Measurements from ENCODE around the gene GXYLT2. TPM values are rescaled to one million over a fixed set of nuclear protein-coding genes. Genes with fewer than 3 reads are reported as not detected.

Gene GXYLT2
- total RNA-seq, 4 donors from 2014 or later, result 1.5 to 12.5 (median 7.5) TPM

Small RNA genes lying within 50 kb of the gene (small RNA-seq; reads per million reads assigned to genes)
- gene RF00017, result 0 reads per million in 4 donors

Other genes starting within 250 kb of the GXYLT2 start
- 10 to 100 TPM in 3 of 4 donors, 1 to 10 TPM in 1; 4.9 to 21.3 (median 13.1) TPM for gene SHQ1, start 39.6 kb upstream of the GXYLT2 start, total RNA-seq
- gene PPP4R2, start 108.8 kb downstream of the GXYLT2 start, total RNA-seq, result 10 to 100 TPM; 14.5 to 55.6 (median 36.9) TPM
- gene EBLN2, start 173.6 kb downstream of the GXYLT2 start, total RNA-seq, result 10 to 100 TPM in 3 of 4 donors, 1 to 10 TPM in 1; 4.5 to 19.4 (median 13.7) TPM

Data from transverse colon (tissue), 4 donors.